GM10847 (cell line): ENCODE data around the gene DNMT1.

ENCODE experiments used
- POLR2A ChIP-seq: IDR thresholded peaks from 2 replicates; pipeline ENCODE4 v1.6.1; 2011; ENCODE audit not compliant: insufficient read length; ENCODE audit errors: extremely low read depth

The DNMT1 gene

GRCh38 chr19:10194500-10195198, at the start of gene DNMT1:
Gene DNMT1, minus strand, starts transcription at chr19:10194953. Its CDS starts 54 bp downstream, at chr19:10194899.
- peak; percentile 96 for TF ChIP-seq POLR2A

GRCh38 chr19:10243606-10244005, 48.9 kb upstream of the DNMT1 start:
- TF ChIP-seq POLR2A, result no peak

- no peak for TF ChIP-seq POLR2A
These were observed 43.5 kb upstream of the DNMT1 start for GRCh38 chr19:10238172-10238783.

- no peak for TF ChIP-seq POLR2A
These were observed 42.9 kb upstream of the DNMT1 start for GRCh38 chr19:10237702-10238101.

- no peak for TF ChIP-seq POLR2A
These were observed 40.2 kb upstream of the DNMT1 start for GRCh38 chr19:10235003-10235402.

- TF ChIP-seq POLR2A, result no peak
These were observed 39.2 kb upstream of the DNMT1 start for GRCh38 chr19:10233946-10234345.

- TF ChIP-seq POLR2A, result no peak
These were observed 37.0 kb upstream of the DNMT1 start for GRCh38 chr19:10231612-10232228.

GRCh38 chr19:10230861-10231611, 36.3 kb upstream of the DNMT1 start, which contains the start of gene S1PR2:
Gene S1PR2, minus strand, starts transcription at chr19:10231331. Its CDS starts 6,426 bp downstream, at chr19:10224905.
- TF ChIP-seq POLR2A, result peak; percentile 67

- peak; percentile 25 for TF ChIP-seq POLR2A
These were observed 35.6 kb upstream of the DNMT1 start for GRCh38 chr19:10230173-10230860.

GRCh38 chr19:10228920-10229319, 34.2 kb upstream of the DNMT1 start:
- no peak for TF ChIP-seq POLR2A

GRCh38 chr19:10228393-10228792, 33.6 kb upstream of the DNMT1 start:
- no peak for TF ChIP-seq POLR2A

GRCh38 chr19:10227026-10227971, 32.5 kb upstream of the DNMT1 start:
- no peak for TF ChIP-seq POLR2A

GRCh38 chr19:10226376-10227025, 31.7 kb upstream of the DNMT1 start:
- TF ChIP-seq POLR2A, result no peak

GRCh38 chr19:10226021-10226375, 31.2 kb upstream of the DNMT1 start:
- TF ChIP-seq POLR2A, result no peak

- TF ChIP-seq POLR2A, result no peak
These were observed 29.6 kb upstream of the DNMT1 start for GRCh38 chr19:10224337-10224736.
